HG02870 (cell line): ENCODE results near the gene SMYD4.
"Not testable (repeated sequence)": the region's sequence is repeated elsewhere in the genome, so short reads cannot be mapped to it uniquely, and the experiment has no call there.

Source experiments
- ATAC-seq: cut with Tn5 transposase; IDR thresholded peaks from one replicate; pipeline ENCODE4 v1.9.1; 2021; ENCODE audit warnings: mild to moderate bottlenecking, moderate library complexity; ENCODE audit not compliant: unreplicated experiment

The SMYD4 gene, protein sequence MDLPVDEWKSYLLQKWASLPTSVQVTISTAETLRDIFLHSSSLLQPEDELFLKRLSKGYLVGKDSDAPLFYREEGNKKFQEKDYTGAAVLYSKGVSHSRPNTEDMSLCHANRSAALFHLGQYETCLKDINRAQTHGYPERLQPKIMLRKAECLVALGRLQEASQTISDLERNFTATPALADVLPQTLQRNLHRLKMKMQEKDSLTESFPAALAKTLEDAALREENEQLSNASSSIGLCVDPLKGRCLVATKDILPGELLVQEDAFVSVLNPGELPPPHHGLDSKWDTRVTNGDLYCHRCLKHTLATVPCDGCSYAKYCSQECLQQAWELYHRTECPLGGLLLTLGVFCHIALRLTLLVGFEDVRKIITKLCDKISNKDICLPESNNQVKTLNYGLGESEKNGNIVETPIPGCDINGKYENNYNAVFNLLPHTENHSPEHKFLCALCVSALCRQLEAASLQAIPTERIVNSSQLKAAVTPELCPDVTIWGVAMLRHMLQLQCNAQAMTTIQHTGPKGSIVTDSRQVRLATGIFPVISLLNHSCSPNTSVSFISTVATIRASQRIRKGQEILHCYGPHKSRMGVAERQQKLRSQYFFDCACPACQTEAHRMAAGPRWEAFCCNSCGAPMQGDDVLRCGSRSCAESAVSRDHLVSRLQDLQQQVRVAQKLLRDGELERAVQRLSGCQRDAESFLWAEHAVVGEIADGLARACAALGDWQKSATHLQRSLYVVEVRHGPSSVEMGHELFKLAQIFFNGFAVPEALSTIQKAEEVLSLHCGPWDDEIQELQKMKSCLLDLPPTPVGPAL

DNA sequence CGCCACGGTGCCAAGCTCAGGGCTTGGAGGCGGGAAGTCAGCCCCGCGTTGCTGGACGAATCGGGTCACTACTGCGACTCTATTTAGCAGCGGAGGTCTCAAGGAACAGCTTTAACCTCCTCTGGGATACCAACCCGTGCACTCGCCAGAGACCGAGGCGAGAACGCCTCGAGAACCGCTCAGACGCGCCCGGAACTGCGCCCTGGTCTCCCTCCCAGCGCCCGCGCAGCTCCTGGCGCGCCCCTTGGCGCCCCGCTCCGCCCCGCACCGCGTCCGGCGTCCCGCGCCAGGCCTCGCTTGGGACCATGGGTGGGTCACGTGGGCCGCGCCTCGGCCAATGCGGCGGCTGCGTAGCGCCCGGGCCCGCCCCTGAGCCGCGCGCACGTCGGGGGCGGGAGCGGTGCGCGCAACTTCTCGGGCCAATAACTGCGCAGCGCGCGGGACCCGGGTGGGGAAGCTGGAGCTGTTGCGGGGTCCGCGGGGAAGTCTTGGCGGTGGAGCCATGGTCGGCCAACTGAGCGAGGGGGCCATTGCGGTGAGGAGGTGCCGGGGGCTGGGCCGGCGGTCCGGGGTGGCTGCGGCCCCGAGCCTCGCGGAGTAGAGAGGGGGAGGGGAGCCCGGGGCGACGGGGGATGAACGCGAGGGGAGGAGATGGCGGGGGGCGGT, at the start of gene SMYD4, which contains the start of gene RPA1:
Gene SMYD4 (minus strand): TSS at position 311 of the 666 bp plus-strand sequence. CDS start 1,908 bp downstream, outside the sequence.
Gene RPA1 (plus strand): TSS at position 414 of the 666 bp plus-strand sequence. CDS start 89 bp downstream, at position 503.
- ATAC-seq: peak; percentile 74

DNA sequence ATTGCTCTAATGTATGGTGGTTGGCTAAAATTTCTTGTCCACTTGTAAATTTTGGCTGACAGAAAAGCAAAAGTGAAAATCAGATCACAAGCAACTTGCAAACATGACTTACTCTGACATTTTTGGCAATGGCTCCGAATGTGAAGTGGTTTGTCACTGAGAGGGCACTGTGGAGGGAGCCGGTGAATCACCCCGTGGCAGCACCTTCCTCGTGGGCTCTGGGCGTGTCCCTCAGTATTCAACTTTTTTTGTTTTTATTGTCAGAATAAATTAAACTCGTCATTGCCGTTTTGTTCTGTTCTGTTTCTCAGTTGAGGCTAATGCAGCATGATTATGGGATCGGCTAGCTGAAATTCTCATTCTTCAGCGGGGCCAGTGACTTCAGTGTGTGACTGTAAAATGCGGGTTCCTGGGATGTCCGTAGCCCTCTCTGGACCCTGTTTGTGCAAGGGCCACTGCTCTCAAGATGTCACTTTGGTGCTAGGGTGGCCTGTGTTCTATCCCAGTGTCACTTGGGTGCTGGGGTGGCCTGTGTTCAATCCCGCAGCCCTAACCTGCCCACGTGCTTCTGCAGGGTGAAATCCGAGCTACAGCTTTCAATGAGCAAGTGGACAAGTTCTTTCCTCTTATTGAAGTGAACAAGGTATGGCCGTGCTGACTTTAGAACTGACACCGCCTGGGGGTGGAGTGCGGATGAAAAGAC, 48.9 kb upstream of the SMYD4 start:
- ATAC-seq: no peak

DNA sequence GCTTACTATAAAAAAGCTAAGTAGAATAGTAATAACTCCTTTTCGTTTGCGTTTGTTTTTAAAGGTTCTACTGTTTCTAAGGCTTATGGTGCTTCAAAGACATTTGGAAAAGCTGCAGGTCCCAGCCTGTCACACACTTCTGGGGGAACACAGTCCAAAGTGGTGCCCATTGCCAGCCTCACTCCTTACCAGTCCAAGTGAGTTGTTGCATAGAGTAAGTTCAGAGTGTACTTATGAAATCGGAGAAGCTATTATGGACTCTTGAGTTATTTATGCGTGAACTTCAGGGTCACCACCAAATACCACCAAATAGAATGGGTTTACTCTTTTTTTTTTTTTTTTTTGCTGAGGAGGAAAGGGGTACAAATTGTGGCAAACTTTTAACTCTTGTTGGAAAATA, 45.9 kb upstream of the SMYD4 start:
- no peak for ATAC-seq

DNA sequence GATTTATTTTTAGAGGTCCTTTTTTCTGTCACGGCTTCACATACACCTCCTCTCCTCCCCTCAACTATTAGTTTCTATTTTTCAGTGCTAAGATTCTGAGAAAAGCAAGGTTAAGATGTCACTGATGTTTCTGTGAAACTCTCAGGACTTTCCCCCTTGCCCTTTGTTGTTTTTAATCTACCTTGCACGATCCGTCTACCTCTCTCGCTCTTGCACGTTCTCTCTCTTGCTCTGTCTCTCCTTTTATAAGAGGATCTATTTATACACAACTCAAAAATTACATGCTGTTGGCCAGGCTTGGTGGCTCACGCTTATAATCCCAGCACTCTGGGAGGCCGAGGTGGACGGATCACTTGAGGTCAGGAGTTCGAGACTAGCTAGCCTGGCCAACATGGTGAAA, 43.7 kb upstream of the SMYD4 start:
- ATAC-seq: no peak

DNA sequence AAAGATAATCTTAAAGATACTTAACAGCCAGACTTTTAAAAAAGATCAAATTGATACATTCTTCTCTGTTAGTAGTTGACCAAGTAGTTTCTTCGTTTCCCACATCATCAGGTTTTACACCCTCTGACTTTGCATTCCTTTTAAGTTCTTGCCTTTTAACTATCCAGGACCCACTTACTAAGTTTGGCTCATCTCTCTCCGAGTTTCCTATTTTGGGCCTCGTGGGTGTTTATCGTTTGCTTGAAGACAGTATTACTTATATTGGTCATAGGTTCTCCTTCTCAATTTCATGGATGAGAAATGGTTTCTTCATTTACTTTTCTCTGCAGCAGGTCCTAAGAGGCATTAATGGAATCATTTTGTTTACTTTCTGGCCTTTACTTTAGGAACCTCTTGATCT, 43.3 kb upstream of the SMYD4 start:
- ATAC-seq: no peak

DNA sequence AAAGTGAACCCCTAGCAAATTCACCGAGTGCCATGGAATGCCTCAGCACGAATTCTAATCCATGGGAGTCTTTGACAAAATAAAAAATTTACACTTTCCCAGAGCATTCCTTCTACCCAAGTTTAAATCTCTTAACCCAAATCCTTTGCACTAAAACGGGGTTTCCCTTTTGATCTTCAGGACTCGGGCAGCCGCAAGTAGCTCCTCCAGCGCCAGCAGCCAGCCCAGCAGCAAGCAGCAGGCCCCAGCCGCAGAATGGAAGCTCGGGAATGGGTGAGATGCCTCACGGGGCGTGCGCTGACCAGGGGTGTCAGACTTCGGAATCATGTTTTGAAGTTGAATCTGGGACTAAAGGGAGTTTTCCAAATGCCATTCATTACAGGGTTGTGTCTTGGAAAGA, 42.6 kb upstream of the SMYD4 start:
- ATAC-seq: no peak

DNA sequence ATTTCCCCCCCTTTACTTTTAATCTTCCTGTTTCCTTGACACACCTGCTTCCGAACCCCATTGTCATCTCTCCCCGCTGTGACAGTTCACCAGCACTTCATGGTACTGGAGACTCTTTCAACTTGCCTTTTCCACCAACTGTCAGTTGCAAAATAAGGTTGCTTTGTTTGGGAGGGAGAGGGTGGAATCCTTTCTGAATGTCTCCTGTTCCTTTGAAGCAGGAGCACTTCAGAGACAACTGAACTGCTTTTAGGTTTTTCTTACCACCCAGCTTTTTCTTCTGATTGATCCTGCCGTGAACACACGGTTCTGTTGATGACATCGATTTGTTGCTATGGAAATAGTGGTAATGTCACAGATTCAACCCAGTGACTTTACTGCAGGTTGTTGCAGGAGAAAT, 42.1 kb upstream of the SMYD4 start:
- no peak for ATAC-seq

DNA sequence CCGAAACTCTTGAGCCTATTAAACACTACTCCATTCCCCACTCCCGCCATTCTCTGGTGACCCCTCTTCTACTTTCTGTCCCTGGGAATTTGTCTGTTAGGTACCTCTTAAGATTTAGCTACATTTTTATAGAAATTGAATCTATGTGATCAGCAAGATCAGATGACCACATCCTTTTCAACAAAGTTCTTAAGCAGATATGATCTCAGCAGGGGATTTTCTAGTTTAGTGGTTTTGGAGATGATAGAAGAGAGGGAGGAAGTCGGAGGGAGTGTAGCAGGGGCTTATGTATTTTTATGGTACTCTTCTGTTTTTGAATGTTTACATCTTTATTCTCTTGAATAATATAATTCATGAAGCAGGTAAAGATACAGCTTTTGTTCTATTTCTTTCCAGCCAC, 40.9 kb upstream of the SMYD4 start:
- ATAC-seq: no peak

DNA sequence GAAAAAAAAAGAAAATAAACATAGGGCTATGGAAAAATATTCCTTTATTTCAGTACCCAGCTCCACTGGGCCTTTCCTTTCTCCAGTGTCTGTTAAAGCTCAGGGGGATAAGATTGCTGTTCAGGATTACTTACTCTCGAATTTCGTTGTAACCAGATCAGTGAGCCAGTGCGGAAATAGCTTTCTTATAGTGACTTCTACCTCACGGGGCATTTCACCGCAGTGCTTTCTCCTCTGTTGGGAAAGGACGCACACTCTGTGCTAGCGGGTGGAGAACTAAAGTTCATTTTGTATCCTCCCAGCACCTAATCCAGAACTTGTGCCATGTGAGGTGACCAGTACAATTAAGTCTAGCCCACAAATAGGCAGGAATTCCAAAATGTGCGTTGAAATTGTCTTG, 38.4 kb upstream of the SMYD4 start:
- ATAC-seq: no peak

DNA sequence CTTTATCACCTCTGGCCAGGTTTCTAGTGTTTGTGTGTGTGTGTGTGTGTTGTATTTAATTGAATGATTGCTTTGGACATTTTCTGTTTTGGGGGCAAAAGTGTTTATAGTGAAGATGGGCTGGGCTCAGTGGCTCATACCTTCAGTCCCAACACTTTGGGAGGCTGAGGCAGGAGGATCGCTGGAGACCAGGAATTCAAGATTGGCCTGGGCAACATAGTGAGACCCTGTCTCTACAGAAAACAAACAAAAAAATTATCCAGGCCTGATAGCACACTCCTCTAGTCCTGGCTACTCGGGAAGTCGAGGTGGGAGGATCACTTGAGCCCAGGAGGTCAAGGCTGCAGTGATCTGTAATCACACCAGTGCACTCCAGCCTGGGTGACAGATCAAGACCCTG, 37.6 kb upstream of the SMYD4 start:
- ATAC-seq: no peak

DNA sequence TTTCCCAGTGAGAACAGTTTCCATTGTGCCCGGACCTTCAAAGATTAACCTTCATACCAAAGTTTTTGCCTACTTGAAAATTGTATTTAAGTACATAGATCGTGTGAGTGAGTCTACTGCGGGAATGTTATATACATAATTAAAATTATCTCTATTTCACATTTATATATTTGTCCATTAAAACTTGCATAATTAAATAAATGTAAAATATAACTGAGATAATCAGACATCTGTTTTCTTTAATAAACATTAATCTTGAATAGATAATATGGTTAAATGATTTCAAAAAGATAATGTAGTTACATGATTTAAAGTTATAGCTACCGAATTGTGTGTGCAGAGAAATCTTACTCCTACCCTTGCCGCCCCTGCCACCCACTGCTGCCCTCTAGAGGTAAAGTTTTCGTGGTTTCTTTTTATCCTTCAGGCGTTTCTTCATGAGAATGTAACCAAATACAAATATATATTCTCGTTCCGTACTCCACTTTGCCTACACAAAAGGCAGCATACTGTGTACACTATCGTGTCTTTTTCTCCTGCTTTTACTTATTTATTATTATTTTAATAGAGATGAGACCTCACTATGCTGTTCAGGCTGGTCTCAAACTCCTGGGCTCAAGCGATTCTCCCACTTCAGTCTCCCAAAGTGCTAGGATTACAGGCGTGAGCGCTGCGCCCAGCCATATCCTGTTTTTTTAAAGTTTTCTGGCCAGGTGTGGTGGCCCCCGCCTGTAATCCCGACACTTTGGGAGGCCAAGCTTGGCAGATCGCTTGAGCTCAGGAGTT, 35.7 kb upstream of the SMYD4 start:
- ATAC-seq: no peak

DNA sequence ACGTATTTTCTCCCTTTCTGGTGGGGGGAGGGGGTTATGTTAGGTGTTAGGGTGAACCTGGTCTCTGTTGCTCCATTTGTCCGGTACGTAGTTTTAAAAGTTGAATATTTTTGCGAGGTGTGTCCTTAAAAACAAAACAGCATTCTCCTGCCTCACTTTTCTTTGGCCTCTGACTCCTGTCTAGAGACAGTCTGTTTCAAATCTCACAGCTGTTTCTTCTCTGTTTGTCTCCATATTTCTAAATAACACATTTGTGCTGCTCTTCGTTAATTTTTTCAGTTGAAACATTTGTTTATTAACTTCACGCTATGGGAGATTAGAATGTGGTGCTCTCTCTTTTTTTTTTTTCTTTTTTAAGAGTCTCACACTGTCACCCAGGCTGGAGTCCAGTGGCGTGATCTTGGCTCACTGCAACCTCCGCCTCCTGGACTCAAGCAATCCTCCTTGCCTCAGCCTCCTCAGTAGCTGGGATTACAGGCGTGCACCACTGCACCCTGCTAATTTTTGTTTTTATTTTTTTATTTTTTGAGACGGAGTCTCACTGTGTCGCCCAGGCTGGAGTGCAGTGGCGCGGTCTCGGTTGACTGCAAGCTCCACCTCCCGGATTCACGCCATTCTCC, 31.8 kb upstream of the SMYD4 start:
- ATAC-seq: no peak

DNA sequence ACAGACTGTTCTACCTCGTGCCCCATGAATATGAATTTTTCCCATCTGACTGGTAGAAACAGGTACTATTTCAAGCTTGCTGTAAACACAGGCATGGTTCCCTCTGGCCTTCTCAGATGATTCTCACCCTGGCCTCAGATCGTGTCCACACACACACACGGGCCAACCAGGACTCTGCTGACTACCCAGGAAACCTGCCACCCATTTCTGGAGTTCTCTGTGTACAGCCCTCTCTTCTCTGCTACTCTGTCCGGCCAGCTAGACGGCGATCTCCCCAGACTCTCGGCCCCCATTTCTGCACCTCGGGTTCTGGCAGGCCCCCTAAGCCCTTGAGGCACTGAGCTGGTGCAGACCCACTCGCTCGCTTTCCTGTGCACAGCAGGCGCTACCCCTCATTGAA, 31.3 kb upstream of the SMYD4 start:
- no peak for ATAC-seq

DNA sequence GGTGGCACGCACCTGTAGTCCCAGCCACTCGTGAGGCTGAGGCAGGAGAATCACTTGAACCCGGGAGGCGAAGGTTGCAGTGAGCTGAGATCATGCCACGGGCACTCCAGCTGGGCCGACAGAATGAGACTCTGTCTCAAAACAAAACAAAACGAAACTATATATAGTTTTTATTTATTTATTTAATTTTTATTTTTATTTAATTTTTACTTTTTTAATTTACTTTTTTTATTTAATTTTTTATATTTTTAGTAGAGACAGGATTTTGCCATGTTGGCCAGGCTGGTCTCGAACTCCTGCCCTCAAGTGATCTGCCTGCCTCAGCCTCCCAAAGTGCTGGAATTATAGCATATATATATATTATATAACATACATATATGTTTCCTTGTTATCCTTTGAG, 26.8 kb upstream of the SMYD4 start:
- not testable (repeated sequence) for ATAC-seq

DNA sequence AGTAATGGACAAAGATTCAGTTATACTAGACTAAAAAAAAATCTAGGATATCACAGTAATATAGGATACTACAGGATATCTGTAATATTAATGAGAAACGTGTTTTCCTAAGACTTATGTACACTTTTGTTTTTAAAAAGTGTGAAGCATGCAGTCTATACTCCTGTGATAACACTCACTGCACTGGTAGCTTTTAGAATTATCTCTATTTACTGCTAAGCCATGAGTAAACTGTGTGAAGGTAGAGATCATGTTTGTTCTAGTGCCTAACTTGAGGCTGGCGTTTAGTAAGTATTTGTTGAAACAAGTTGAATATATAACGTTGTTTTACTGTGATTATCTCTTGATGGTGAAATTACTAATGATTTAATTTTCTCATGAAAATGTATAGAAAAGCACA, 24.0 kb upstream of the SMYD4 start:
- no peak for ATAC-seq

DNA sequence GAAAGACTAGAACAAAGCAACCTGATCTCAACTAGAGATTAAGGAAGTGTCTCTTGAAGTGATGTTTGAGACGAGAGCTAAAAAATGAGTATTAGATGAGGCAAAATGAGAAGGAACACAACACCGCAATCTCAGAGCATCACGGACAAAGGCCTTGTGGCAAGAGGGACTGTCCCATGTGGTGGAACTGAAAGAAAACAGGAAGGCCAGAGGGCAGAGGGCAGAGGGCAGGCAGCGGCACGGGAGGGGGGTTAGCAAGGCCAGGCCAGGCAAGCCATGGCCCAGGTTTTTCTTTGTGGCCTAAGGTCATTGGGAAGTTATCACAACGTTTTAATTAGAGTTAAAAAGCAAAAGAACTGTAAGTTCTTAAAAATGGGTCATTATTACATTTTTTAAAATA, 22.6 kb upstream of the SMYD4 start:
- no peak for ATAC-seq

DNA sequence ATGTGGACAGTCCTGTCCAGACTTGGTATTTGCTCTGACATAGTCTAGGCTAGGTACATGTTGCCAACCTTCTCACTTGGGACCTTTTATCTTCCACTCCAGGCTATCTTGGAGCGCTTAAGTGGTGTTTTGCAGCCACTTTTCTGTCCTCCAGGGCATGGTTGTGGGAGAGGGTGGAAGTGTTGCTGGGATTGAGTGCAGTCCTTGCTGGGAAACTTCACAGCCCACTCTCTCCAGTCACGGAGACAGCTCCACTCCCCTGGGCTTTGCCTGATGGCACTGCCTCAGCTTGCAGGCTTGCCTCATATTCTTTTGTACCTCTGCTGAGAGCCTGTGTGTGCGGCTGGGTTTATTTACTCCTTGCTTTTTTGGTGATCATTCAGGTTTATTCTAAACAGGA, 17.5 kb upstream of the SMYD4 start:
- no peak for ATAC-seq

DNA sequence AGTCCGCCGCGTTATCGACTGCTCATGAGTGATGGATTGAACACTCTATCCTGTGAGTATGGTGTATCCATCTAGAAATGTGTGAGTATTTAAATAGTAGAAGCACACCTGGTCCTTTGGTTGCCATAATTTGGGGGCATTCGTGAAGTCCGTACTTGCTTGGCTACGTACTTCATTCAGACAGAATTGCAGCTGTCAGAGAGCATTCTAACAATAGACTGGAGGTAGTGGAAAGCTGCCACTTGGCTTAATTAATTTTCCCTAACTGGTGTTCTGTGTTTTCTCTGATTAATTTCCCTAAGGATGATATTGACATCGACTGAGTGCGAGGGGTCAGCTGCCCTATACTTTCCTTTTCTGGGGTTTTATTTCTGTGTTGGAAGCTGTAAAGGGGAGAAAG, 14.2 kb upstream of the SMYD4 start:
- ATAC-seq: no peak

DNA sequence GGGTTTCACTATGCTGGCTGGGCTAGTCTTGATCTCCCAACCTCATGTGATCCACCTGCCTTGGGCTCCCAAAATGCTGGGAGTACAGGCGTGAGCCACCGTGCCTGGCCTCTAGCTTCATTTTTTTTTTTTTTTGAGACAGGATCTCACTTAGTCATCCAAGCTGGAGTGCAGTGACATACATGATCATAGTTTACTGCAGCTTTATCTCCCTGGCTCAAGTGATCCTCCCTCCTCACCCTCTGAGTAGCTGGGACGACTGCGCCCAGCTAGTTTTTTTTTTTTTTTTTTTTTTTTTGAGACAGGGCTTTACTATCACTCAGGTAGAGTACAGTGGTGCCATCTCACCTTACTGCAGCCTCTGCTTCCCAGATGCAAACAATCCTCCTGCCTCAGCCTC, 9.8 kb upstream of the SMYD4 start:
- no peak for ATAC-seq
